ENCODE measurements around the gene RGS18.
"Not testable (repeated sequence)": the region's sequence is repeated elsewhere in the genome, so short reads cannot be mapped to it uniquely, and the experiment has no call there.

RGS18 gene

GRCh38 chr1:192158181-192158580, at the start of gene RGS18:
Gene RGS18 (plus strand): TSS chr1:192158462. CDS start chr1:192158638, 176 bp downstream.
- DNase-seq (ENCODE audit: low read depth) = peak; percentile 33

GRCh38 chr1:192109576-192109975, 48.7 kb upstream of the RGS18 start:
- no peak for DNase-seq (ENCODE audit: low read depth)

GRCh38 chr1:192115000-192115399, 43.3 kb upstream of the RGS18 start:
- no peak for DNase-seq (ENCODE audit: low read depth)

- no peak for DNase-seq (ENCODE audit: low read depth)
Measured at GRCh38 chr1:192118881-192119405, 39.3 kb upstream of the RGS18 start.

- no peak for DNase-seq (ENCODE audit: low read depth)
Measured at GRCh38 chr1:192119701-192120100, 38.6 kb upstream of the RGS18 start.

- no peak for DNase-seq (ENCODE audit: low read depth)
Measured at GRCh38 chr1:192122668-192123067, 35.6 kb upstream of the RGS18 start.

GRCh38 chr1:192123212-192123611, 35.0 kb upstream of the RGS18 start:
- no peak for DNase-seq (ENCODE audit: low read depth)

GRCh38 chr1:192126030-192126619, 32.1 kb upstream of the RGS18 start:
- DNase-seq (ENCODE audit: low read depth) = no peak

- DNase-seq (ENCODE audit: low read depth) = no peak
Measured at GRCh38 chr1:192130175-192130574, 28.1 kb upstream of the RGS18 start.

- DNase-seq (ENCODE audit: low read depth) = not testable (repeated sequence)
Measured at GRCh38 chr1:192130865-192131264, 27.4 kb upstream of the RGS18 start.

- no peak for DNase-seq (ENCODE audit: low read depth)
Measured at GRCh38 chr1:192131914-192132313, 26.3 kb upstream of the RGS18 start.

GRCh38 chr1:192133350-192133926, 24.8 kb upstream of the RGS18 start:
- DNase-seq (ENCODE audit: low read depth) = peak; percentile 48

- DNase-seq (ENCODE audit: low read depth) = no peak
Measured at GRCh38 chr1:192140382-192140781, 17.9 kb upstream of the RGS18 start.

GRCh38 chr1:192147221-192147620, 11.0 kb upstream of the RGS18 start:
- no peak for DNase-seq (ENCODE audit: low read depth)

- DNase-seq (ENCODE audit: low read depth) = no peak
Measured at GRCh38 chr1:192147696-192148095, 10.6 kb upstream of the RGS18 start.

- DNase-seq (ENCODE audit: low read depth) = no peak
Measured at GRCh38 chr1:192151176-192151575, 7.1 kb upstream of the RGS18 start.

GRCh38 chr1:192153276-192153675, 5.0 kb upstream of the RGS18 start:
- no peak for DNase-seq (ENCODE audit: low read depth)

- DNase-seq (ENCODE audit: low read depth) = no peak
Measured at GRCh38 chr1:192157067-192157466, 1.2 kb upstream of the RGS18 start.

GRCh38 chr1:192159014-192159413, 752 bp downstream of the RGS18 start:
- no peak for DNase-seq (ENCODE audit: low read depth)

- DNase-seq (ENCODE audit: low read depth) = no peak
Measured at GRCh38 chr1:192159781-192160180, 1.5 kb downstream of the RGS18 start.

- DNase-seq (ENCODE audit: low read depth) = no peak
Measured at GRCh38 chr1:192160196-192160595, 1.9 kb downstream of the RGS18 start.

- no peak for DNase-seq (ENCODE audit: low read depth)
Measured at GRCh38 chr1:192161976-192162375, 3.7 kb downstream of the RGS18 start.

GRCh38 chr1:192162376-192162775, 4.1 kb downstream of the RGS18 start:
- no peak for DNase-seq (ENCODE audit: low read depth)

- DNase-seq (ENCODE audit: low read depth) = not testable (repeated sequence)
Measured at GRCh38 chr1:192165002-192165401, 6.7 kb downstream of the RGS18 start.
